HG03066 (cell line): ENCODE data around the gene MEGF9.
"Not testable (repeated sequence)": the region's sequence is repeated elsewhere in the genome, so short reads cannot be mapped to it uniquely, and the experiment has no call there.

ENCODE experiments used
- ATAC-seq: cut with Tn5 transposase; IDR thresholded peaks from one replicate; pipeline ENCODE4 v1.9.1; 2021; ENCODE audit warnings: low read depth; ENCODE audit not compliant: unreplicated experiment

The MEGF9 gene

GRCh38 chr9:120676767-120677402 is 37.4 kb downstream of the MEGF9 start:
- no peak for ATAC-seq

GRCh38 chr9:120668399-120668798 is 45.9 kb downstream of the MEGF9 start:
- no peak for ATAC-seq

- ATAC-seq, result no peak
These were observed 50.3 kb downstream of the MEGF9 start for GRCh38 chr9:120663950-120664349.

- ATAC-seq, result no peak
These were observed 50.9 kb downstream of the MEGF9 start for GRCh38 chr9:120663380-120663779.

- ATAC-seq, result no peak
These were observed 51.8 kb downstream of the MEGF9 start for GRCh38 chr9:120662513-120662912.

GRCh38 chr9:120659676-120660075 is 54.6 kb downstream of the MEGF9 start:
- ATAC-seq, result no peak

GRCh38 chr9:120659209-120659608 is 55.1 kb downstream of the MEGF9 start:
- no peak for ATAC-seq

GRCh38 chr9:120655005-120655622 is 59.2 kb downstream of the MEGF9 start:
- no peak for ATAC-seq

- ATAC-seq, result no peak
These were observed 60.0 kb downstream of the MEGF9 start for GRCh38 chr9:120654272-120654671.

GRCh38 chr9:120653762-120654161 is 60.5 kb downstream of the MEGF9 start:
- no peak for ATAC-seq

- no peak for ATAC-seq
These were observed 61.3 kb downstream of the MEGF9 start for GRCh38 chr9:120652934-120653333.

- ATAC-seq, result no peak
These were observed 63.9 kb downstream of the MEGF9 start for GRCh38 chr9:120650352-120650751.

- no peak for ATAC-seq
These were observed 65.6 kb downstream of the MEGF9 start for GRCh38 chr9:120648581-120649197.

GRCh38 chr9:120646948-120647347 is 67.3 kb downstream of the MEGF9 start:
- no peak for ATAC-seq

GRCh38 chr9:120645760-120646159 is 68.5 kb downstream of the MEGF9 start:
- no peak for ATAC-seq

- no peak for ATAC-seq
These were observed 71.2 kb downstream of the MEGF9 start for GRCh38 chr9:120643061-120643460.

- no peak for ATAC-seq
These were observed 72.0 kb downstream of the MEGF9 start for GRCh38 chr9:120642129-120642770.

- ATAC-seq, result not testable (repeated sequence)
These were observed 73.4 kb downstream of the MEGF9 start for GRCh38 chr9:120640874-120641273.

- ATAC-seq, result no peak
These were observed 73.9 kb downstream of the MEGF9 start for GRCh38 chr9:120640380-120640779.

- ATAC-seq, result no peak
These were observed 76.4 kb downstream of the MEGF9 start for GRCh38 chr9:120637919-120638318.

- no peak for ATAC-seq
These were observed 77.9 kb downstream of the MEGF9 start for GRCh38 chr9:120636194-120636957.
